Astrocyte (in vitro differentiated cells and primary cell): ENCODE measurements around the gene FXYD4. TPM values are rescaled to one million over a fixed set of nuclear protein-coding genes. Genes with fewer than 3 reads are reported as not detected.

Source experiments
- DNase-seq: peaks from one replicate; pipeline ENCODE4 v3.0.0-alpha.2; 2010; ENCODE audit warnings: low read depth
- FAIRE-seq: peaks from 2 replicates; lab custom pipeline; 2011; peaks lifted over from hg19 to GRCh38; lab: Jason Lieb, UNC
- H2AFZ ChIP-seq: 2 replicates; pipeline ENCODE4 v1.6.0; 2012; ENCODE audit warnings: low read depth, low read length, inconsistent platforms
- H3K27ac ChIP-seq: 2 replicates; pipeline ENCODE4 v1.5.1; 2011; ENCODE audit warnings: low read depth, low read length, inconsistent platforms
- H3K27me3 ChIP-seq: 2 replicates; pipeline ENCODE4 v1.6.0; 2011; ENCODE audit warnings: low read length, inconsistent platforms; ENCODE audit not compliant: insufficient read depth
- H3K36me3 ChIP-seq: 2 replicates; pipeline ENCODE4 v1.5.1; 2011; ENCODE audit warnings: low read length, inconsistent platforms; ENCODE audit not compliant: insufficient read depth
- H3K4me1 ChIP-seq: 2 replicates; pipeline ENCODE4 v1.5.1; 2011; ENCODE audit warnings: low read length, inconsistent platforms; ENCODE audit not compliant: insufficient read depth
- H3K4me2 ChIP-seq: 2 replicates; pipeline ENCODE4 v1.6.0; 2012; ENCODE audit warnings: low read length, inconsistent platforms
- H3K4me3 ChIP-seq: 2 replicates; pipeline ENCODE4 v1.5.1; 2011; ENCODE audit warnings: low read depth, mild to moderate bottlenecking, low read length, inconsistent platforms; ENCODE audit not compliant: insufficient read depth
- H3K79me2 ChIP-seq: 2 replicates; pipeline ENCODE4 v1.6.0; 2012; ENCODE audit warnings: mild to moderate bottlenecking, low read length, inconsistent platforms; ENCODE audit not compliant: insufficient read depth
- H3K9ac ChIP-seq: 2 replicates; pipeline ENCODE4 v1.6.0; 2012; ENCODE audit warnings: mild to moderate bottlenecking, low read length, inconsistent platforms
- H3K9me3 ChIP-seq: 2 replicates; pipeline ENCODE4 v1.5.1; 2012; ENCODE audit warnings: low read depth, mild to moderate bottlenecking, low read length, inconsistent platforms; ENCODE audit not compliant: insufficient read depth
- H4K20me1 ChIP-seq: 2 replicates; pipeline ENCODE4 v1.6.0; 2012; ENCODE audit warnings: low read length, inconsistent platforms; ENCODE audit not compliant: insufficient read depth
- H3K27ac Mint-ChIP-seq: one replicate; pipeline ENCODE4 v1.8.0; 2021; ENCODE audit warnings: mild to moderate bottlenecking, mixed read lengths; ENCODE audit not compliant: unreplicated experiment
- H3K27me3 Mint-ChIP-seq: one replicate; pipeline ENCODE4 v1.8.0; 2021; ENCODE audit warnings: low read depth, mixed read lengths; ENCODE audit not compliant: unreplicated experiment
- H3K36me3 Mint-ChIP-seq: one replicate; pipeline ENCODE4 v1.8.0; 2021; ENCODE audit warnings: low read depth, mixed read lengths; ENCODE audit not compliant: unreplicated experiment
- H3K4me1 Mint-ChIP-seq: one replicate; pipeline ENCODE4 v1.8.0; 2021; ENCODE audit warnings: low read depth, mixed read lengths; ENCODE audit not compliant: unreplicated experiment
- H3K4me3 Mint-ChIP-seq: one replicate; pipeline ENCODE4 v1.8.0; 2021; ENCODE audit warnings: mild to moderate bottlenecking, moderate library complexity, mixed read lengths; ENCODE audit not compliant: unreplicated experiment
- H3K9me3 Mint-ChIP-seq: one replicate; pipeline ENCODE4 v1.8.0; 2021; ENCODE audit warnings: mild to moderate bottlenecking, mixed read lengths; ENCODE audit not compliant: unreplicated experiment
- CTCF ChIP-seq: IDR thresholded peaks from 2 replicates; pipeline ENCODE4 v1.5.1; 2011; ENCODE audit warnings: low read depth, mild to moderate bottlenecking, inconsistent platforms, low read length, moderate library complexity; ENCODE audit not compliant: insufficient read depth
- EZH2 ChIP-seq: IDR thresholded peaks from 2 replicates; pipeline ENCODE4 v1.6.1; 2012; ENCODE audit warnings: mild to moderate bottlenecking, low read length, inconsistent platforms; ENCODE audit not compliant: insufficient read depth
- total RNA-seq: library from RNA; stranded (reverse); gene quantifications from 2 replicates; pipeline ENCODE4 v1.2.1, GENCODE V29; 2021

FXYD4 gene
- total RNA-seq, 1 donor from 2014 or later = not detected

- Histone ChIP-seq H2AFZ (no peak overlapping the region), H3K4me1 (peaks cover 24% of the 10 kb centered on the region), H3K27ac (no peak overlapping the region), H3K36me3 (peaks cover 34% of the 10 kb centered on the region), H4K20me1 (peaks cover 91% of the 10 kb centered on the region), H3K9ac (peak overlapping the region; percentile 17), H3K4me2 (no peak overlapping the region), H3K4me3 (no peak overlapping the region), H3K27me3 (no peaks in the 10 kb centered on the region), H3K79me2 (peaks cover 94% of the 10 kb centered on the region), H3K9me3 (no peaks in the 10 kb centered on the region)
- no peak for TF ChIP-seq CTCF
- Mint-ChIP-seq H3K9me3 (no peaks in the 10 kb centered on the region), H3K27ac (no peak overlapping the region), H3K36me3 (peaks cover 13% of the 10 kb centered on the region), H3K4me1 (peaks cover 20% of the 10 kb centered on the region), H3K27me3 (no peaks in the 10 kb centered on the region), H3K4me3 (peak overlapping the region; percentile 1)
- no peak for DNase-seq
- FAIRE-seq = no peak
These were observed 22.3 kb downstream of the FXYD4 start for GRCh38 chr10:43393606-43394360.

- H3K27ac Mint-ChIP-seq = peak overlapping the region; percentile 88
- Histone ChIP-seq H3K4me1 (peaks cover 32% of the 10 kb centered on the region), H3K36me3 (peaks cover 27% of the 10 kb centered on the region), H3K9ac (peak overlapping the region; percentile 85), H3K4me3 (no peak overlapping the region), H3K27ac (no peak overlapping the region), H3K27me3 (no peaks in the 10 kb centered on the region), H3K9me3 (no peaks in the 10 kb centered on the region), H3K4me2 (peak overlapping the region; percentile 88), H3K79me2 (peaks cover 94% of the 10 kb centered on the region), H2AFZ (no peak overlapping the region), H4K20me1 (peaks cover 91% of the 10 kb centered on the region)
- peaks cover 13% of the 10 kb centered on the region for H3K36me3 Mint-ChIP-seq
- H3K4me3 Mint-ChIP-seq = peak overlapping the region; percentile 90
- TF ChIP-seq CTCF = no peak
- TF ChIP-seq EZH2 = no peak
- DNase-seq (no peak), FAIRE-seq (no peak)
- peaks cover 29% of the 10 kb centered on the region for H3K4me1 Mint-ChIP-seq
- H3K27me3 Mint-ChIP-seq = no peaks in the 10 kb centered on the region
- no peaks in the 10 kb centered on the region for H3K9me3 Mint-ChIP-seq
These were observed 23.4 kb downstream of the FXYD4 start for GRCh38 chr10:43394868-43395267.

GRCh38 chr10:43395571-43396060 lies 24.2 kb downstream of the FXYD4 start:
- no peak for FAIRE-seq
- Histone ChIP-seq H3K36me3 (peaks cover 21% of the 10 kb centered on the region), H3K4me2 (peak overlapping the region; percentile 88), H3K27ac (peak overlapping the region; percentile 79), H3K4me3 (peak overlapping the region; percentile 65), H3K9ac (peak overlapping the region; percentile 85), H3K9me3 (no peaks in the 10 kb centered on the region), H3K79me2 (peaks cover 94% of the 10 kb centered on the region), H2AFZ (no peak overlapping the region), H4K20me1 (peaks cover 91% of the 10 kb centered on the region), H3K4me1 (peaks cover 32% of the 10 kb centered on the region), H3K27me3 (no peaks in the 10 kb centered on the region)
- Mint-ChIP-seq H3K4me3 (peak overlapping the region; percentile 90), H3K27me3 (no peaks in the 10 kb centered on the region), H3K27ac (peak overlapping the region; percentile 88), H3K4me1 (peaks cover 29% of the 10 kb centered on the region), H3K9me3 (no peaks in the 10 kb centered on the region), H3K36me3 (peaks cover 13% of the 10 kb centered on the region)
- no peak for DNase-seq
- TF ChIP-seq EZH2 = no peak
- no peak for TF ChIP-seq CTCF
